Peyer's patch (tissue), 4 donors: ENCODE results near the gene KCNK2. TPM values are rescaled to one million over a fixed set of nuclear protein-coding genes. Genes with fewer than 3 reads are reported as not detected.

Experiments
- DNase-seq, 3 donors: peaks; one replicate each; pipeline ENCODE4 v3.0.0-alpha.2; 2017 to 2019
- H3K27ac ChIP-seq, 4 donors: fragments of 200-600 bp; sonication (generic); one replicate each; pipeline ENCODE4 v1.5.1; 2016 to 2019
- H3K27me3 ChIP-seq, 2 donors: fragments of 200-600 bp; sonication (generic); one replicate each; pipeline ENCODE4 v1.5.1; 2019
- H3K36me3 ChIP-seq, 3 donors: fragments of 200-600 bp; sonication (generic); one replicate each; pipeline ENCODE4 v1.5.1; 2016 to 2019
- H3K4me1 ChIP-seq, 4 donors: fragments of 200-600 bp; sonication (generic); one replicate each; pipeline ENCODE4 v1.5.1; 2016 to 2019
- H3K4me3 ChIP-seq, 4 donors: fragments of 200-600 bp; sonication (generic); 1 replicate in 3 of 4; 2 replicates in 1 of 4; pipeline ENCODE4 v1.5.1; 2016 to 2019; ENCODE audit warnings: mild to moderate bottlenecking in 1 of 4
- H3K9me3 ChIP-seq, 4 donors: fragments of 200-600 bp; sonication (generic); one replicate each; pipeline ENCODE4 v1.5.1; 2016 to 2019; ENCODE audit warnings: mild to moderate bottlenecking in 1 of 4
- POLR2A ChIP-seq, 2 donors: fragments of 450-650 bp; IDR thresholded peaks; one replicate each; pipeline ENCODE4 v1.5.1; 2017; ENCODE audit warnings: antibody characterized with exemption in 2 of 2, mild to moderate bottlenecking in 2 of 2, moderate library complexity in 2 of 2
- total RNA-seq, 4 donors: library from RNA; depleted of rRNA; stranded (reverse); fragments of >200 nt; gene quantifications; one replicate each; pipeline ENCODE4 v1.1.0, GENCODE V29; 2016
- TF ChIP-seq, protein P1 (sequence below), 6 experiments: fragments of 450-650 bp in 4 of 6; fragments of 200-600 bp in 2 of 6; sonication (generic) in 1 of 6; IDR thresholded peaks; one replicate each; pipeline ENCODE4 v1.5.1; 2017 to 2019; ENCODE audit warnings: antibody characterized with exemption in 6 of 6, mild to moderate bottlenecking in 3 of 6, moderate library complexity in 1 of 6

The KCNK2 gene
- total RNA-seq, 4 donors from 2014 or later = 0.53 to 0.94 (median 0.57) TPM; not detected in 1

DNA sequence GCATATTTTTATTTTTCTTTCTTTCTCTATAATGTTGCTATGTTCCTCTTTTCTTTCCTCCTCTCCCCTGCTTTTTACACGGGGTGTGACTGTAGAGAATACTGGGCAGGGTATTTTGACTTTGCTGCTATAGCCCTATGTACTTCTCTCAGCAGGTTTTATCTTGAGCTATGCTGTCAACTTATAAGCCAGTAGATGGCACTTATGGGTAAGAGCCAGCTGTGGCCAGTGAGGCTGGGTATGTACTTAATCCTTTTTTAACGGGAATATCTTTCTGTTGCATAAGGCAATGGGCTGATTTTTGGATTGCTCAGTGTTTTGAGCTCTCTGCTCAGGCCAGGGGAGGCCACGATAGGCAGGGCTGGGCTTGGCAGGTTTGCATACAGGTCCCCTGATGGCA lies 99.0 kb downstream of the KCNK2 start:
- no peak for DNase-seq
- H3K9me3 ChIP-seq = no peaks in the 10 kb centered on the region
- TF ChIP-seq POLR2A (IDR thresholded peaks at IDR 0.05) = no peak
- TF ChIP-seq, protein P1, sequence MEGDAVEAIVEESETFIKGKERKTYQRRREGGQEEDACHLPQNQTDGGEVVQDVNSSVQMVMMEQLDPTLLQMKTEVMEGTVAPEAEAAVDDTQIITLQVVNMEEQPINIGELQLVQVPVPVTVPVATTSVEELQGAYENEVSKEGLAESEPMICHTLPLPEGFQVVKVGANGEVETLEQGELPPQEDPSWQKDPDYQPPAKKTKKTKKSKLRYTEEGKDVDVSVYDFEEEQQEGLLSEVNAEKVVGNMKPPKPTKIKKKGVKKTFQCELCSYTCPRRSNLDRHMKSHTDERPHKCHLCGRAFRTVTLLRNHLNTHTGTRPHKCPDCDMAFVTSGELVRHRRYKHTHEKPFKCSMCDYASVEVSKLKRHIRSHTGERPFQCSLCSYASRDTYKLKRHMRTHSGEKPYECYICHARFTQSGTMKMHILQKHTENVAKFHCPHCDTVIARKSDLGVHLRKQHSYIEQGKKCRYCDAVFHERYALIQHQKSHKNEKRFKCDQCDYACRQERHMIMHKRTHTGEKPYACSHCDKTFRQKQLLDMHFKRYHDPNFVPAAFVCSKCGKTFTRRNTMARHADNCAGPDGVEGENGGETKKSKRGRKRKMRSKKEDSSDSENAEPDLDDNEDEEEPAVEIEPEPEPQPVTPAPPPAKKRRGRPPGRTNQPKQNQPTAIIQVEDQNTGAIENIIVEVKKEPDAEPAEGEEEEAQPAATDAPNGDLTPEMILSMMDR (IDR thresholded peaks at IDR 0.05) = no peak
- no peaks in the 10 kb centered on the region for H3K36me3 ChIP-seq
- no peak overlapping the region for H3K27ac ChIP-seq
- H3K4me1 ChIP-seq = no peaks in the 10 kb centered on the region
- no peaks in the 10 kb centered on the region for H3K27me3 ChIP-seq
- no peak overlapping the region for H3K4me3 ChIP-seq

DNA sequence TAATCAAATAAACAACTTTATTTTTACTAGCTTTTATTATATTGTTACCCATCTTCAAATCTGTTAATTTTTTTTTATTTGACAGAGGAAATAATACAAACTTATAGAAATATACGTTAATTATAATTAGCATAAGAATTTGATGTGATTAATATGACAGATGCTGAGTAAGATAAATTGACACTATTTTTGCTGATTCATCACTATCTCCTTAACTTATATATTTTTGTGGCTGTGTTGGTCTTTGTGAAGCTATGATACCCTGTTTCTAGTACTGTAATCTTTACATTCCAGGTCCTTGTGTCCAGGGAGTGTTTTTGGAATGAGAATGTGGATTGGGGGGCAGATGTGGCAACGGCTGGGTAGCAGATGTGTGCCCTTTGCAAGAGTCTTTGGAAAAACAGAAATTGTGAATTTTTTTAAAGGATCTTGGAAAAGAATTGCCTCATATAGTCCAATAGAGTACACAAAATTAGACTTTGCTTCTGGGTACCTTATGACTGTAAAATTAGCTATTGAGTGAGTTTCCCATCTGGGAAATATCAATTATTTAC lies 102.6 kb downstream of the KCNK2 start:
- no peak overlapping the region for H3K27ac ChIP-seq
- no peaks in the 10 kb centered on the region for H3K36me3 ChIP-seq
- H3K9me3 ChIP-seq = no peaks in the 10 kb centered on the region
- TF ChIP-seq POLR2A (IDR thresholded peaks at IDR 0.05) = no peak
- TF ChIP-seq, protein P1 (IDR thresholded peaks at IDR 0.05) = no peak
- H3K4me1 ChIP-seq = no peaks in the 10 kb centered on the region
- no peaks in the 10 kb centered on the region for H3K27me3 ChIP-seq
- H3K4me3 ChIP-seq = no peak overlapping the region
- DNase-seq = no peak

DNA sequence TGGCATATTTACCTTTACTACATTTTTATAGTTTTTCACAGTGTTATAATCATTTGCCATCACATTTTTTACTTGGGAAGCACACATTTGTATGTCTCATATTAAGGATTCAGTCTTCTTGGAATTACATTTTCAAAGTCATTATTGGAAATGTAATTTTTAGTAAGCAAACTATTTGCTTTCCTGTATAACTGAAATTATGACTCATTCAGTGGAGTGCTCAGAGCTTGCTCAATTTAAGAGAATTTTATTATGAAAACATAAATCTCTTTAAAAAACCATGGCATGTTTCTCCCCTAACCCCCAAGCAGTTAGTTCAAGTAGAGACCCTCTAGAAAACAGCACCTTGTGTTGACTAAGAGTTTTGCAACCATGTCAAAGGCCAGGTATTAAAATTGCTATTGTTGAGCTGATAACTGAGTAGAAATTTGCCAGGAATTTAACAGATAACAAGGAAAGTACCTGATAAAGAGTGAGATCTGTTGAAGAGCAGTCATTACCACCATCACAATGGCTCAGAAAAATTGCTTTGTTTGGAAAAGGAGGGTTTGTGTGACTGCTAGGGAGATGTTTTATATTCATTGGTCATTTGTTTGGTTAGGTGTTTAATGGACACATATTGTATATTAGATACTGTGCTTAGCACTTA lies 105.9 kb downstream of the KCNK2 start:
- Histone ChIP-seq H3K4me1 (no peaks in the 10 kb centered on the region), H3K36me3 (no peaks in the 10 kb centered on the region), H3K9me3 (no peaks in the 10 kb centered on the region), H3K27ac (no peak overlapping the region), H3K27me3 (no peaks in the 10 kb centered on the region), H3K4me3 (no peak overlapping the region)
- no peak for DNase-seq
- TF ChIP-seq, protein P1 (IDR thresholded peaks at IDR 0.05) = no peak
- no peak for TF ChIP-seq POLR2A (IDR thresholded peaks at IDR 0.05)

DNA sequence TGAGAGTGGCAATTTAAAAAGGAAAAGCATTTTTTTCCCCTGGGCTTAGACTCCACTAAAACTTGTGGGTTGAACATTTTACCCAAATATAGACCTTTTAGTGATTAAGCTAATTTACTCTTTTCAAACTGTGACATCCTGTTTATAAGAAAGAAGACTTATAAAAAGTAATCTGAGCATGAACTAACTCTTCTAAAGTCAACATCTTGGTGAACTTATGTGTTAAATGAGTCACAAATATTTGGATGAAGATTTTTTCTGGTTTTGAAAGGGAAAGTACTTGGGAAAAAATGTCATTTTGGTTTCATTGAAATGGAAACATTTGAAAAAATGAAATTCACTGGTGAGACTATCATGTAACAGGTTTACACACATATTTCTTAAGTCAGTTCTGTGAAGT lies 109.8 kb downstream of the KCNK2 start:
- H3K27me3 ChIP-seq = no peaks in the 10 kb centered on the region
- TF ChIP-seq, protein P1 (IDR thresholded peaks at IDR 0.05) = no peak
- no peak for TF ChIP-seq POLR2A (IDR thresholded peaks at IDR 0.05)
- no peaks in the 10 kb centered on the region for H3K36me3 ChIP-seq
- H3K4me1 ChIP-seq = no peaks in the 10 kb centered on the region
- H3K4me3 ChIP-seq = no peak overlapping the region
- no peaks in the 10 kb centered on the region for H3K9me3 ChIP-seq
- H3K27ac ChIP-seq = no peak overlapping the region
- DNase-seq = no peak

DNA sequence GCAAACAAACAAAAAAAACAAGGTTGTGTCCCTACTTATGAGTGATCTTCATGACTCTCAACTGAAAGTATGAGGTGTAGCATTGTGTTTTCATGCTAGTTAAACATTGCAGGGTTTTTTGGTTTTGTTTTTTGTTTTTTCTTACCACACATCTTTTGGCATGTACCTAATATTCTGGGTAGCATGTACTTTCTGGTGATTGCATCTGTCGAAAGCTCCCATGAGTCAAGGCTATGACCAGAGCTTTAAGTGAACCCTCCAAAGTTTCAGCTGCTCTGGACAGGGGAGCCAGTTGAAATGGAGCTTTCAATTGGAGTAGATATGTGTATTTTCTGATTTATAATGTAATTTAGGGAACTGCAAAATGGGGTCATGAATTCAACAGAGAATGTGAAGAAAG lies 115.5 kb downstream of the KCNK2 start:
- TF ChIP-seq POLR2A (IDR thresholded peaks at IDR 0.05) = no peak
- TF ChIP-seq, protein P1 (IDR thresholded peaks at IDR 0.05) = no peak
- Histone ChIP-seq H3K9me3 (no peaks in the 10 kb centered on the region), H3K27ac (no peak overlapping the region), H3K36me3 (no peaks in the 10 kb centered on the region), H3K27me3 (no peaks in the 10 kb centered on the region), H3K4me3 (no peak overlapping the region), H3K4me1 (no peaks in the 10 kb centered on the region)
- no peak for DNase-seq
